ENCODE measurements around the gene FDX1. TPM values are rescaled to one million over a fixed set of nuclear protein-coding genes. Genes with fewer than 3 reads are reported as not detected.

Gene FDX1
- total and polyA plus RNA-seq, 2 of the 8 experiments (the other 6 are each of a cell fraction or from before 2014, with no cell fraction given), result 3.7 to 9.6 TPM

DNA sequence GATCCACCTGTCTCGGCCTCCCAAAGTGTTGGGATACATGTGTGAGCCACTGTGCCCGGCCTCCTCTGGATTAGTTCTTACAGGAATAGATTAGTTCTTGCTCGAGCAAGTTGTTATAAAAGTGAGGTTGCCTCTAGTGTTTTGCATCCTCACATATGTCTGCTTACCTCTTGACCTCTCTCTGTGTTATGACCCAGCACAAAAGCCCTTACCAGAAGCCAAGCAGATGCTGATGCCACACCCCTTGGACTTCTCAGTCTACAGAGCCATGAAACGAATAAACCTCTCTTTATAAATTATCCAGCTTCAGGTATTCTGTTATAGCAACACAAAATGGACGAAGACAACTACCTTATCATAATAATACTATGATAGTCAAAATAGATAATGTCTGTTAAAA is 22.4 kb upstream of the FDX1 start:
- TF ChIP-seq SIX5 (IDR thresholded peaks at IDR 0.05; ENCODE audit: low read depth, low read length), result no peak
- no peak for TF ChIP-seq CEBPB (IDR thresholded peaks at IDR 0.05; ENCODE audit: low read depth, low read length)
- Histone ChIP-seq H3K4me2 (ENCODE audit: insufficient read depth in 1 of 2, low read depth in 2 of 2, low read length in 2 of 2) (no peak overlapping the region), H4K91ac (replicated peaks; ENCODE audit: insufficient read length, low read length) (no peak overlapping the region), H3K23ac (ENCODE audit: insufficient read length) (no peak overlapping the region), H4K8ac (ENCODE audit: extremely low read depth, insufficient read depth, low read length) (no peak overlapping the region), H2BK20ac (ENCODE audit: low read length) (no peak overlapping the region), H3K79me1 (ENCODE audit: low read depth, low read length) (no peaks in the 10 kb centered on the region), H3K4me3 (ENCODE audit: extremely low read depth in 1 of 4, insufficient read depth in 2 of 4, low read depth in 3 of 4, low read length in 4 of 4) (no peak overlapping the region), H3K27ac (ENCODE audit: low read depth, low read length) (no peak overlapping the region), H3K36me3 (ENCODE audit: control insufficient read depth in 2 of 4, insufficient read depth in 4 of 4, low read length in 3 of 4) (no peaks in the 10 kb centered on the region), H2BK12ac (ENCODE audit: low read depth, low read length) (no peak overlapping the region), H3K56ac (replicated peaks; ENCODE audit: insufficient read length, low read depth, low read length) (no peak overlapping the region), H3K4me1 (replicated peaks in 1 of 4; ENCODE audit: control insufficient read depth in 3 of 4, insufficient read depth in 4 of 4, low read length in 3 of 4) (no peaks in the 10 kb centered on the region), H3K9ac (replicated peaks in 1 of 4; ENCODE audit: extremely low read depth in 1 of 4, low read depth in 3 of 4, low read length in 3 of 4) (no peak overlapping the region), H2AK5ac (ENCODE audit: low read depth, low read length) (no peak overlapping the region), H3K23me2 (ENCODE audit: low read depth, low read length) (no peaks in the 10 kb centered on the region), H2BK5ac (ENCODE audit: low read depth, low read length) (no peak overlapping the region), H3K14ac (ENCODE audit: insufficient read length) (no peak overlapping the region), H3K4ac (replicated peaks; ENCODE audit: insufficient read length, low read depth, low read length) (no peak overlapping the region), H3K18ac (ENCODE audit: extremely low read depth, low read length) (no peak overlapping the region), H4K20me1 (replicated peaks in 1 of 2; ENCODE audit: control insufficient read depth in 1 of 2, insufficient read depth in 2 of 2, low read length in 2 of 2) (no peaks in the 10 kb centered on the region), H2BK15ac (ENCODE audit: low read length) (no peak overlapping the region), H3K79me2 (ENCODE audit: control insufficient read depth in 1 of 2, insufficient read depth in 2 of 2, low read length in 2 of 2) (no peaks in the 10 kb centered on the region), H2BK120ac (replicated peaks; ENCODE audit: low read depth, low read length) (no peak overlapping the region), H3K27me3 (replicated peaks in 1 of 4; ENCODE audit: control insufficient read depth in 3 of 4, extremely low read depth in 1 of 4, insufficient read depth in 3 of 4, low read length in 3 of 4) (no peaks in the 10 kb centered on the region), H4K5ac (ENCODE audit: insufficient read length, low read depth, low read length) (no peak overlapping the region), H2AFZ (ENCODE audit: low read length) (no peak overlapping the region), H3K9me3 (ENCODE audit: insufficient read depth in 2 of 2, low read depth in 1 of 2, low read length in 1 of 2) (peaks cover 0 to 3% of the 10 kb centered on the region in 2 experiments; a peak in 1 of 4 replicates)
- POLR2A ChIA-PET (ENCODE audit: partially characterized antibody), result no interaction called here
- DNase-seq (ENCODE audit: low read depth in 1 of 2, low spot score in 2 of 2), result no peak
- WGBS, 2 experiments (ENCODE audit: extremely low coverage in 1 of 2, insufficient coverage in 1 of 2, insufficient read length in 1 of 2, insufficient replicate concordance in 2 of 2, low coverage in 1 of 2, low lambda C conversion rate in 2 of 2, missing lambda C conversion rate in 1 of 2), result 92% methylated on average over 5 of the region's 5 CpGs; no CpG with 5 or more reads in 1 of the 2 experiments
- no peak for FAIRE-seq
- CTCF ChIA-PET (ENCODE audit: partially characterized antibody), result interaction anchor here (0.6 to 2.3 kb wide), 2 partner anchors 14 to 206 kb away, joined by 3 to 7 read pairs; no protein-coding TSS in a partner anchor
